Activated CD4-positive, alpha-beta memory T cell treated with anti-CD3 and anti-CD28 coated beads, Interleukin-2, amount 10 ng/mL, durations not matched to agents 7 days and 5 days (primary cell): ENCODE results near the gene JHY. TPM values are rescaled to one million over a fixed set of nuclear protein-coding genes. Genes with fewer than 3 reads are reported as not detected.

ENCODE experiments used
- CTCF ChIA-PET: fragments of 350-600 bp; sonication (Branson Sonifier 250); formaldehyde crosslinking; loops from one replicate; lab custom pipeline; 2021; ENCODE audit warnings: antibody characterized with exemption, inconsistent platforms; lab: Charles Lee
- POLR2A ChIA-PET: fragments of 350-600 bp; sonication (Branson Sonifier 250); formaldehyde crosslinking; loops from one replicate; lab custom pipeline; 2021; ENCODE audit warnings: antibody characterized with exemption; lab: Charles Lee
- DNase-seq: peaks from one replicate; pipeline ENCODE4 v3.0.0-alpha.2; 2020
- H3K27ac Mint-ChIP-seq: one replicate; pipeline ENCODE4 v1.8.0; 2021; ENCODE audit warnings: mild to moderate bottlenecking, mixed read lengths
- H3K27me3 Mint-ChIP-seq: one replicate; pipeline ENCODE4 v1.8.0; 2021; ENCODE audit warnings: mixed read lengths
- H3K36me3 Mint-ChIP-seq: one replicate; pipeline ENCODE4 v1.8.0; 2021; ENCODE audit warnings: low read depth, mixed read lengths
- H3K4me1 Mint-ChIP-seq: one replicate; pipeline ENCODE4 v1.8.0; 2021; ENCODE audit warnings: mixed read lengths
- H3K4me3 Mint-ChIP-seq: one replicate; pipeline ENCODE4 v1.8.0; 2021; ENCODE audit warnings: mild to moderate bottlenecking, mixed read lengths
- H3K9me3 Mint-ChIP-seq: one replicate; pipeline ENCODE4 v1.8.0; 2021; ENCODE audit warnings: mixed read lengths
- total RNA-seq, 2 experiments: library from RNA; stranded (reverse); gene quantifications; one replicate each; pipeline ENCODE4 v1.2.3, GENCODE V29; 2021

JHY gene
- total RNA-seq, 2 experiments from 2014 or later: 1.7 to 2.1 TPM

GRCh38 chr11:122977470-122978298 is 95.1 kb downstream of the JHY start:
- Mint-ChIP-seq H3K4me1 (peaks cover 11% of the 10 kb centered on the region), H3K9me3 (peaks cover 2% of the 10 kb centered on the region), H3K36me3 (peaks cover 17% of the 10 kb centered on the region), H3K27ac (no peak overlapping the region), H3K27me3 (peaks cover 87% of the 10 kb centered on the region), H3K4me3 (no peak overlapping the region)
- ChIA-PET POLR2A (no interaction called here), CTCF (no interaction called here)
- DNase-seq: no peak

- Mint-ChIP-seq H3K27ac (no peak overlapping the region), H3K36me3 (peaks cover 17% of the 10 kb centered on the region), H3K4me3 (no peak overlapping the region), H3K9me3 (peaks cover 2% of the 10 kb centered on the region), H3K27me3 (peaks cover 89% of the 10 kb centered on the region), H3K4me1 (peaks cover 16% of the 10 kb centered on the region)
- ChIA-PET CTCF (no interaction called here), POLR2A (no interaction called here)
- no peak for DNase-seq
Measured at GRCh38 chr11:122978299-122978620, 95.7 kb downstream of the JHY start.

GRCh38 chr11:122979103-122979814 is 96.7 kb downstream of the JHY start:
- DNase-seq: no peak
- peaks cover 17% of the 10 kb centered on the region for H3K36me3 Mint-ChIP-seq
- H3K4me3 Mint-ChIP-seq: no peak overlapping the region
- peaks cover 2% of the 10 kb centered on the region for H3K9me3 Mint-ChIP-seq
- ChIA-PET CTCF (interaction anchor here (0.6 kb wide), 1 partner anchor 42 kb away, joined by 3 read pairs; no protein-coding TSS in a partner anchor), POLR2A (no interaction called here)
- no peak overlapping the region for H3K27ac Mint-ChIP-seq
- H3K27me3 Mint-ChIP-seq: peaks cover 90% of the 10 kb centered on the region
- H3K4me1 Mint-ChIP-seq: peaks cover 22% of the 10 kb centered on the region

- H3K4me3 Mint-ChIP-seq: no peak overlapping the region
- H3K9me3 Mint-ChIP-seq: peaks cover 2% of the 10 kb centered on the region
- H3K27ac Mint-ChIP-seq: peak overlapping the region; percentile 23
- no peak for DNase-seq
- H3K27me3 Mint-ChIP-seq: peaks cover 92% of the 10 kb centered on the region
- H3K4me1 Mint-ChIP-seq: peaks cover 25% of the 10 kb centered on the region
- ChIA-PET POLR2A (no interaction called here), CTCF (no interaction called here)
- peaks cover 17% of the 10 kb centered on the region for H3K36me3 Mint-ChIP-seq
Measured at GRCh38 chr11:122979815-122980595, 97.4 kb downstream of the JHY start.

GRCh38 chr11:122981388-122982264 is 99.1 kb downstream of the JHY start, which contains the start of gene BSX:
TSS of gene BSX (minus strand) at chr11:122981834. CDS start at chr11:122981671, 163 bp downstream.
- peaks cover 91% of the 10 kb centered on the region for H3K27me3 Mint-ChIP-seq
- peaks cover 14% of the 10 kb centered on the region for H3K36me3 Mint-ChIP-seq
- H3K4me3 Mint-ChIP-seq: no peak within 1 kb of the TSS
- ChIA-PET POLR2A (no interaction called here), CTCF (interaction anchor here (0.7 kb wide), 1 partner anchor 76 kb away, joined by 3 read pairs; no protein-coding TSS in a partner anchor)
- DNase-seq: peak; percentile 59
- H3K4me1 Mint-ChIP-seq: peaks cover 24% of the 10 kb centered on the region
- H3K9me3 Mint-ChIP-seq: peaks cover 2% of the 10 kb centered on the region
- H3K27ac Mint-ChIP-seq: no peak within 1 kb of the TSS

GRCh38 chr11:122983438-122984185 is 101.1 kb downstream of the JHY start:
- DNase-seq: no peak
- Mint-ChIP-seq H3K27me3 (peaks cover 86% of the 10 kb centered on the region), H3K36me3 (peaks cover 9% of the 10 kb centered on the region), H3K4me1 (peaks cover 19% of the 10 kb centered on the region), H3K9me3 (peaks cover 2% of the 10 kb centered on the region), H3K4me3 (peak overlapping the region; percentile 76), H3K27ac (no peak overlapping the region)
- POLR2A ChIA-PET: no interaction called here
- CTCF ChIA-PET: interaction anchor here (1.2 kb wide), 1 partner anchor 71 kb away, joined by 3 read pairs; no protein-coding TSS in a partner anchor

- Mint-ChIP-seq H3K36me3 (peaks cover 9% of the 10 kb centered on the region), H3K4me1 (peaks cover 19% of the 10 kb centered on the region), H3K27me3 (peaks cover 84% of the 10 kb centered on the region), H3K27ac (no peak overlapping the region), H3K9me3 (peaks cover 3% of the 10 kb centered on the region), H3K4me3 (peak overlapping the region; percentile 76)
- DNase-seq: no peak
- ChIA-PET POLR2A (no interaction called here), CTCF (interaction anchor here (1.2 to 1.7 kb wide), 2 partner anchors 39 to 70 kb away, joined by 3 to 7 read pairs; no protein-coding TSS in a partner anchor)
Measured at GRCh38 chr11:122984186-122985011, 101.8 kb downstream of the JHY start.

- H3K27ac Mint-ChIP-seq: no peak overlapping the region
- H3K27me3 Mint-ChIP-seq: peaks cover 33% of the 10 kb centered on the region
- POLR2A ChIA-PET: interaction anchor here (0.6 kb wide), 1 partner anchor 65 kb away, joined by 3 read pairs; no protein-coding TSS in a partner anchor
- no peak for DNase-seq
- no peaks in the 10 kb centered on the region for H3K36me3 Mint-ChIP-seq
- CTCF ChIA-PET: no interaction called here
- no peak overlapping the region for H3K4me3 Mint-ChIP-seq
- no peaks in the 10 kb centered on the region for H3K4me1 Mint-ChIP-seq
- H3K9me3 Mint-ChIP-seq: peaks cover 1% of the 10 kb centered on the region
Measured at GRCh38 chr11:122995526-122995925, 113.0 kb downstream of the JHY start.

GRCh38 chr11:122998727-122999366 is 116.3 kb downstream of the JHY start:
- H3K4me1 Mint-ChIP-seq: no peaks in the 10 kb centered on the region
- CTCF ChIA-PET: no interaction called here
- no peak overlapping the region for H3K4me3 Mint-ChIP-seq
- H3K27me3 Mint-ChIP-seq: peaks cover 31% of the 10 kb centered on the region
- no peak overlapping the region for H3K27ac Mint-ChIP-seq
- DNase-seq: no peak
- POLR2A ChIA-PET: no interaction called here
- H3K36me3 Mint-ChIP-seq: no peaks in the 10 kb centered on the region
- H3K9me3 Mint-ChIP-seq: no peaks in the 10 kb centered on the region

GRCh38 chr11:123000721-123001120 is 118.2 kb downstream of the JHY start:
- Mint-ChIP-seq H3K27me3 (peaks cover 27% of the 10 kb centered on the region), H3K4me1 (no peaks in the 10 kb centered on the region), H3K27ac (no peak overlapping the region), H3K9me3 (no peaks in the 10 kb centered on the region), H3K36me3 (no peaks in the 10 kb centered on the region), H3K4me3 (no peak overlapping the region)
- ChIA-PET CTCF (no interaction called here), POLR2A (no interaction called here)
- DNase-seq: no peak
